Amniotic epithelial cell (primary cell): ENCODE measurements around the gene MPPED2.
A peak's percentile ranks its signal among the peaks of the same experiment; 100 is the strongest.

Experiments
- DNase-seq: peaks from one replicate; pipeline ENCODE4 v3.0.0-alpha.2; 2010; ENCODE audit warnings: low read depth

The MPPED2 gene, protein sequence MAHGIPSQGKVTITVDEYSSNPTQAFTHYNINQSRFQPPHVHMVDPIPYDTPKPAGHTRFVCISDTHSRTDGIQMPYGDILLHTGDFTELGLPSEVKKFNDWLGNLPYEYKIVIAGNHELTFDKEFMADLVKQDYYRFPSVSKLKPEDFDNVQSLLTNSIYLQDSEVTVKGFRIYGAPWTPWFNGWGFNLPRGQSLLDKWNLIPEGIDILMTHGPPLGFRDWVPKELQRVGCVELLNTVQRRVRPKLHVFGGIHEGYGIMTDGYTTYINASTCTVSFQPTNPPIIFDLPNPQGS

DNA sequence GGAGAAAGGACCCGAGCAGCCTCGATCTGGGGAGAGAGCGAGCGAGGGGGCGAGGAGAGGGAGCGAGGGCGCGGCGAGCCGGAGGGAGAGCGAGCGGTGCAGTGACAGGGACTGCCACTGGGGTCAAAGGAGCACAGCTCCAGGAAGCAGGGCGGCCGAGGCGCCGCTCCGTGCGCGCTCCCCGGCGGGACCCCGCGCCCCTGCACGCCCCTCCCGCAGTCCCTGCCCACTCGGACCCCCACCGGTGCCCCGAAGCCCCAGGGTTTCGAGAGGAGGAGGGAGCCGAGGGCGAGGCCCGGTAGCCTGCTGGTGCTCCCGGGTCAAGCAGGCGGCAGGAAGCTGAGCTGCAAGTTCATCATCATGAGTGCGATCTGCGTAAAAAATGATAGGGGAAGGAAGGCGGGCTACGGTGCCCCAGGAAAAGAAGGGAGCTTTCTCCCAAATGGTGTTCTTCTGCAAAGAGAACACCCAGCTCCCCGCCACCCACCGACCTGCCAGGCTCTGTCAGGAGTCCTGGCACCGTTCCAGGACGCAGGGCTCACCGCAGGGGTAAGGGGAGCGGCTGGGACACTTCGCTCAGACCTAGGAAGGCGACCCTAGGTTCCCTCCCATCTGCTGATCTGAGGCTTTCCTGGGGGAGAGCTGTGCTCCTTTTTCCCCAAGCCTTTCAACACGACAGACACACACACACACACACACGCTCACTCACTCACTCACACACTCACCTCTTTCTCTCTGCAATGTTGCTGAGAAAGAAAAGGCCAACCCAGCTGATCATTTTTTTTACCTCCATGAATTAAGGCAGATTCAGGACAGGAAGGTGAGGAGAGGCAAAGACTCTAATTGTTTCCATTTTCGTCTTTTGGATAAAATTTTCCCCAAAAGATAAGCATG is at the start of gene MPPED2:
TSS of gene MPPED2 (minus strand) at position 103 of the 894 bp plus-strand sequence. CDS start 5,980 bp downstream, outside the sequence.
- DNase-seq = peak; percentile 19

DNA sequence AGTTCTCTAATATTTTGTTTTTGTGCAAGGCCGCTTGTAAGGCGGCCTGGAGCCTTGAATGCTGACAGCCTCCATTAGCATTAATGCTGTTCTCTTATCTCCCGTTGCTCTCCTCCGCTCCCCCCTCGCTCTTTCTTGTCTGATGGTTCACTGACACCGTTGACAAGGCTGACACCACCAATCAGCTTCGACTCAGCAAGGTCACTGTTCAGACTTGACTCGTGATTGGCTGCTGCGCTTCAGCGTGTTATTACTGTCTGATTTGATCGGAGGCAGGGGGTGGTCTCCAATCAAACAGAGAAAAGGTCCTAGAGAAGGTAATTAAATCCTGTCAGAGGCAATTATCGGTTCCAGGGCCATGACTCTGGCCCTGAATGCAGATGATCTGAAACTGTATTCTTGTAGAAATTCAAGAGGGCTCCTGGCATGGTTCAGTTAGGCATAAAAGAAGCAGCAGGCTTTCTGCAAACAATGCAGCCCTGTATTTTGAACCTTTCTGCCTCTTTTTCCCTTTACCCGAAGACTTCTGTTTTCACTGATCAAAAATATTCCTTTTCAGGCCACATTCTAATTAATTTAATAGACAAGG is 49.3 kb upstream of the MPPED2 start:
- peak; percentile 27 for DNase-seq

DNA sequence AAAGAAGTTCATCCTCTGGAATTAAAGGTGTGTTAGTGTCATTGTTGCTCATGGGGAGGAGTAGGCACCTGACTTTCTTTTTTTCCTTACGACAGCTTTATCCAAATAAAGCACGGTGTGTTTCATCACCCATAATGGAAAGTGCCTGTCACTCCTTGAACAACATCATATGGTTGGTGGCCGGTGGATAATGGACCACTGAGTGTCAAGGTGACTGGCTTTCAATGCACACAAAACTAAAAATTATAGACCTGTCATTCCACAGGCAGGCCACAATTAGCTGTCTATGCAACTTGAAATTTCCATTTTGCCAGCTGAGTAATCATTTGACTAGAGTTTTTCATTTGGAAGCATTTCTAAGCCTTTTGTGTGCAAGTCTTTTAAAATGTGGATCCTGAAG is 45.0 kb upstream of the MPPED2 start:
- DNase-seq = no peak

DNA sequence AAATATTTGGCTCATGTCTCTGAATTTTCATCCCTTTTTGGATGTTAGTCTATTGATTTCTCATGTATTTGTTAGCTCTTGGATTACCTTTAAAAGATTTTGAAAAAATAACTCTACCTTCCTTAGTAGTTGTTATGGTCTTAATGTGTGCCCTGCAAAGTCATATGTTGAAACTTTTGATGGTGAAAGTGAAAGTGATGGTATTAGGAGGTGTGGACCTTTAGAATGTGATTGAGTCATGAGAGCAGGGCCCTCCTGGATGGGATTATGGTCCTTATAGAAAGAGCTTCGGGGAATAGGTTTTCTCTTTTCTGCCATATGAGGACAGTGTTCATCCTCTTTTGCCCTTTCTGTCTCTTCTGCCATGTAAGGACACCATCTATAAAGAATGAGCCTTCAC is 33.6 kb upstream of the MPPED2 start:
- DNase-seq = no peak

DNA sequence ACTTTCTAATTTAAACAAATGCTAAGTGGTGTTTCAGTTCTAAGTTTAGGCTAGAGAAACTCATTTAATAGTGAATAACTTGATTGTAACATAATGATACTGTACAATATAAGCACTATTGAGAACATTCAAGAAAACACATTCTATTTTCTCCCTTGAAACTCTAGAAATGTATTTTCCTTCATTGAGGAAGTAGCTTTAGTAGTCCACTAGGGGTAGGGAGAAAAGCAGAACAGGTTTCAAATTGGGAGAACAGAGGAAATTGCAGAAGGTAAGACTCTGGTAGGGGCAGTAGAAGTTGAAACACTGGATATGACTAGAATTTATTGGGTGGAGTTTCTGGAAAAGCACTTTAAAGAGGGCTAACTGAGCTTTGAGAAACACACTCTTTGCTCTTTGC is 31.6 kb upstream of the MPPED2 start:
- DNase-seq = no peak

DNA sequence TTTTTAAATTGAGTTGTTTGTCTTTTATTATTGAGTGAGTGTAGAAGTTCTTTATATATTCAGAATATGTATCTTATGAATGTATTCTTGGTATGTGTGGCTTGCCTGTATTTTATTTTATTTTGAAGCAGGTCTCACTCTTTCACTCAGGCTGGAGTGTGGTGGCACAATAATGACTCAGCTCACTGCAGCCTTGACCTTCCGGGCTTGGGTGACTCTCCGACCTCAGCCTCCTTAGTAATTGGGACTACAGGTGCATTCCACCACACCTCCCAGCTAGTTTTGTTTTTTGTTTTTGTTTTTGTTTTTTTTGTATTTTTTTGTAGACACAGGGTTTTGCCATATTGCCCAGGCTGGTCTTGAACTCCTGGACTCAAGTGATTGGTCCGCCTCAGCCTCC is 24.5 kb upstream of the MPPED2 start:
- DNase-seq = no peak

DNA sequence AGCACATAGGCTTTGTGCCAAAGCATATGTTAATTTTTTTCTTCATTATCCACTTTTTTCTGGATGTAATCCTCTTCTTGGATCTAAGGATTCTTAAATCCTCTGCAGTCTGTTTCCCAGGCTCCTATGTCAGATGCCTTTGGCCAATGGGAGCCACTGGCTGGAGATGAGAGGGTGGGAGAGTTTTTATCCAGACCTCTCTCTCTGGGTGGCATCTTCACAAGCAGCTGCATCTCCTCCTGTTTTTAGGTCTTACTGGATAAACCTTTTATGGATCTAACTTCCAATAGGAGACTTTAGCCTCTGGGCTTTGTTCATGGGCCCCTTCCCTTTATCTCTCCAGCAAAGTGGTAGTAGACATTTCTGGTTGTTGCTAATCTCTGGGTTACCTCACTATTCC is 22.4 kb upstream of the MPPED2 start:
- DNase-seq = no peak

DNA sequence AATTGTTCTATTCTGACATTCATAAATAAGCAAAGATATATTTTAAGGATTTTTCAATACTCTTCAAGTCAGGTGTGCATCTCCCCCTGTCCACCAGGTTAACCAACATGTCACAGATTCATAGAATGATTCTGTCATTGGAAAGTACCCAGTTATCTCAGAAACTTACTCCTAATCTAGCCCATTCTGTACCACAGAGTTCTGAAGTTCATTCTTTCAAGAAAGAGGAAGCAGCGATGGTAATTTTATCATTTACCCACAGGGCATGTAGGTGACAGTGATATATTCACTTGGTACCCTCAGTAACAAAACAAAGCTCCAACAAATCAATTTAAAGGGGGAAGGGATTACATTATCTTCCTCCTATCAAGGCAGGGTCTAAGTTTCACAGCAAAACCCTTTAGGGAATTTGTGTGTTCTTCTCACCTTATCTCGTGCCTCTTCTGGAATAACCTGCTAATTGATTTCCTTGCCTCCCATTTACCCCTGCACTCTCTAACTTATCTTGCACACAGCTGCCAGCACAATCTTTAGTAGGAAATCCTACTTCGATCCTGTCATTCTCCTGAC is 19.0 kb upstream of the MPPED2 start:
- DNase-seq = no peak

DNA sequence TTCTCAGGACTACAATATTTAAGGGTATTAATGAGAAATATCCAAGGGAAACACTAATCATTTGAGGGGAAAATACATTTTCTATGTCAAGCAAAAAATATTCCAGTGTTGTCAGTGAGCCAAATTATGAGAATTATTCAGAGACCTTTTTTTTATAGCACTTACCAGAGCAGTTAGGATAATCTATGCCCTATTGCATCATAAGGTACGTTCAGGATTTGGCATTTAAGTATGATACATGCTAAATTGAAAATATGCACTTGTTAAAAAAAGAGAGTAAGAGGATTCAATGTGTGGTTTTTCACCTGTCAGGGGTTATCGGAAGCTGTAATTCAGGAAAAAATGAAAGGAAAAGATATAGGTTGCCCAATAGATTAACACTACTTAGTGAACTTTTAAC is 17.2 kb upstream of the MPPED2 start:
- no peak for DNase-seq

DNA sequence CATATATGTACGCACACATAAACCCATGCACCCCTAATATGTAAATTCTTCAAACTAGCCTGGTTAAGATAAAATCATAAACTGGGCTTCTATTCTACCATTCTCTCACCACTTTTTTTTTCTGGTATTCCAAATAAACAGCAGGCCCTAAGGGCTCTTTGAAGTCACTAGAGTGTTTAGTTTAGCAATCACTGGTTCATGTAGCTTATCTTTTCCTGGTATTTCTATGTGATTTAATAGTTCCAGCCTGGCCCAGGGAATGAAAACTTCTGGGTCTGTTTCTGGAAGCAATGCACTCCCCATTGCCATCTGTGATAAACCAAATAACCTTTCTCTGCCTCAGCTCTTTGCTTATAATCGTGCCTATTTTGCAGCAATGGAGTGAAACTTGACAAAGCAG is 10.7 kb upstream of the MPPED2 start:
- no peak for DNase-seq

DNA sequence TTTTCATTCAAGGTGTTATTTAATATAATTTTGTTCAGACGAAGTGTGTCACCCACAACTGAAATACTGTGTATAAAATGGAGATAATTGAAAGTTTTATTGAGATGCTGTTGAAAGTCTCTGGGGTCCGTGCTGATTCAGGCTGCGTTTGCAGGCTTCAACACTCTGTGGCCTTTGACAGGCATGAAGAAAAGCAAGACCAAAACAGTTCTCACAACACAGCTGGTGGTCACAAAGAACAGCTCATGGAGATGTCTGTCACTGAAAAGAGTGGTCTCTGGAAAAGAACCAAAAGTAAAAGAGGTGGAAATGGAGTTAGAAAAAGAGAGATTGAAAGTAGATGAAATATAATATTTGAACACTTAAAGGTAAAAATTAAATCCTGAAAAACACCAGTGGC is 9.8 kb upstream of the MPPED2 start:
- DNase-seq = no peak

DNA sequence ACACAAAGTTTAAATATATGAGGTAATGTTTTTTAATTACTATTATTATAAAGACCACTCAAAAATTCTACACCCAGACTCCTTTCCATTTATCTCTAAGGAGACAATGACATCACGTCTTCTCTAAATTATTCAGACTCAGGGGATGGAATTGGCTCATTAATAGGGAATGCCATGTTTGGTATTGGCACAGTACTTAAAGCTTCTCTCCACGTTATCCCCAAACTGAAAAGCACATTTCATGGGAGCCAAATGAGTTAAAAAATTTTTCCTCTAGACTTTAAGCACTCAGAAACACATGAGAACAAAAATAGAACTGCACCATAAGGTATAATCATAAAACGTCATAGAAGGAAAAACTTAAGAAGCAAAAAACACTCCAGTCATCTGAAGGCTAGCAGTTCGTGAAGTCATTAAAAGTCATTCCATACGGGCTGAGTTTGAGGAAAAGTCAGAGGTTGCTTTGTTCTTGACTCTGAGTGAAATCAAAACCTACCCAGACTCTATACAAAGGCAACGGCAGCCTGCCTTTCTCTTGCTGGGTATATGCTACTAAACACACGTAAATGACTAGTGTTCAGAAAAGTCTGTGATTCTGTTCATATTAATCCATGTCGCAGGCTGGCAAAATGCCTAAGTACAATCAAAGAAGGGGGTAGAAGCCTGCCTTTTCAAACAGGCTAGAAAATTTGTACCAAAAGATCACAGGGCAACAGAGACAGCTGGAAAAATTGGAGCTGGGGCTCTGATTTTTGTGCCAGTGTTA is 8.7 kb upstream of the MPPED2 start:
- no peak for DNase-seq

DNA sequence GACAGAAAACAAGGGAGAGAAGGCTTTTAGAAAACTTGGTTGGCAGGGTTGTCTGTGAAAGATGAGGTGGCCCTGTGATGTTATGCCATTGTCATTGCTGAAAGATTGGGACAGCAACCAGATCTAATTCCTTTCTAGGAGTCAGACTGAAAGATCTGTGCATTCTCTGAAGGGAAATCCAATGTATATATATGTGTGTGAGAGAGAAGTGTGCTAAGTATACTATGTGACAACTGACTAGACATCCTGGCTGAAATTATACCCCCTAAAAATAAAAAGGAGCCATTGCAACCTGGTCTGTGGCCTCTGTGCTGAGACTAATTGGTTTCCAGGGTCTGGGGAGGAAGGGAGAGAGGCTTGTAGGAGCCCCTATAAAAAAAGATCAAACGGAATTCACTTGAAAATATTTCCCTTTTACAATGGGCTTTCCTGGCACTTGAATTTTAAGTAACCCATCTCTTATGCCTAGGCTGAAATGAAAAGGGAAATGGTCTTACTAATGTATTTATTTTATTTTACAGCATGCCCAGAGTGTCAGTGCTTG is 1.2 kb upstream of the MPPED2 start:
- DNase-seq = no peak

DNA sequence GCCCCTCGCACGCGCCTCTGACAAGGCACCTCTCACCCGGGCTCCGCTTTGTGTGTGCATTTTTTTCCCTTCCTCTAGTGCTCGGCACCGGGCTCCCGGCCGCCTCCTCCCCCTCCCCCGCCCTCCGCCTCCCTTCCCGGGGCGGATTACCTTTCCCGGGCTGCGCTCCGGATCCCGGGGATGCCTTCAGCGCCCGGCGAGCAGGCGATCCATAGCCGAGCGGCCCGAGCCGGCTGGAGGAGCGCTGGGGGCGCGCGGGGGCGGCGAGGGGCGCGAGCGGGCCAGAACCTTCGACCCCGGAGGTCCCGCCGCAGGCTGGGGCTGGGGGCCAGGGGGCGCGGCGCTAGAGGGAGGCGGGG is 282 bp downstream of the MPPED2 start:
- DNase-seq = peak; percentile 7

DNA sequence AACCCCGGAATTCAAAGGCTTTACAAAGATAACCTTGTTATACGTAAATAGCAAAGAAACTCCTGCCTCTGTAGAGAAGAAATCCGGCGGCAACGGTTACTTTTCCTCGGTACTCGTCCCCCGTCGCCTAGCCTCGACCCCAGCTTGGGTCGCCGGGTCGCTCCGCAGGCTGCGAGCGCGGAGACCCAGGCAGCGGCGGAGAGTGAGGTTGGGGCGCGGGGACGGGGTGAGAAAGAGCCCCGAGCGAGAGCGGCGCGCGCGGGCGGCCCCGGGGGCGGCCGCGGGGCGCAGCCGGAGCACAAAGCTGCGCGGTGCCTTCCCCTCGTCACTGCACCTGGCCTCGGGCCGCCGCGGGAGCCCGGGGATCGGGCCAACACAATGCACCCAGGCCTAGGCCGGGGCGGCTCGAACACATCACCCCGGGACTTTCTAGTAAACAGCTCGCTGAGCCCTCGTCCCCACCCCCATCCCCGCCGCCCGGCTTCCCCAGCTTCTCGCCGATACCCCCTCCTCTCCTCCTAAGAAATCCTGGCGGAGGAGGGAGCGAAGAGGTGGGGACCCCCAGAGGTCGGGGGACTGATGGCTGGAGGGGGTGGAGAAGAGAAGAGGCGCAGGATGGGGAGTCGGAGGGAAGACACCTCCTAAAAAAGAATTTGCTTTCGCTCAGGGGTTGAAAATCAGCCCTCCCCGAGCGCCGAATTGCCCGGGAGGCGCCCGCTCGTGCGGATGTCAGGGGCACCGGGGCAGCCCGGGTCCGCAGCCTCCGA is 845 bp downstream of the MPPED2 start:
- DNase-seq = peak; percentile 4

DNA sequence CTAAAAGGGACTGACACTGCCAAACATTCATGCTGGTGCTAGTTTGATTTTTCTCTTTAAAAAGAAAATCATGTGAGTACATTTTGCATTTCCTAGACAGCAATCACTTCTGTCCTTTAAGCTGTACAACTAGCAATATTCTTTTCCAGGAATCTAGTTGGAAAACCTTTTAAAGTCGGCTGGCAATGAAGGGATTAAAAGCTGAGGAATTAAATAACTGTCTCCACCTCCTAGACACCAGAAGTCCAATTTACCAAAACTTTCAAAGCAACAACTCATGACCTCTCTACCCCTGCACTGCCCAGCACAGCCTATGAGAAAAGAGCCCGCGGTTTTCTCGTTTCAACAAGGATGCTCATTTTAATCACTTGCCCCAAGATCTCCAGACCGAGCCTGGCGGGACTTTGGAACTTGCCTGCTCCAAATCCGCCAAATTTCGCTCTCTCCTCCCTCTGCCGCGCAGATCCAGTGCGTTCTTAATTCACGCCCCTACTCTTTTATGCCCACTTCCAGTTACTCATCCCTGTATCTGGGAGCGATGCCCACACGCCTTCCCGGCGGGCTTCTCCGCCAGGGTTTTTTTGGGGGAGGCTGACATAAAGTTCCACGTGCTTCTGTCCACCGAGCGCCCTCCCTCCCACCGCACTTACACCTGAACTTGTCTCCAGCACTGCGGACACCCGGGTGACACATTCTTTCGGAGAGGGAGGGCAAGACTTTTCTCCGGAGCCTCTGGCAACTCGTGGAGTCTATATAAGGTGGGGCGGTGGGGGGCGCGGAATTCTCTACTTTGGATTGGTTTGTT is 2.5 kb downstream of the MPPED2 start:
- no peak for DNase-seq

DNA sequence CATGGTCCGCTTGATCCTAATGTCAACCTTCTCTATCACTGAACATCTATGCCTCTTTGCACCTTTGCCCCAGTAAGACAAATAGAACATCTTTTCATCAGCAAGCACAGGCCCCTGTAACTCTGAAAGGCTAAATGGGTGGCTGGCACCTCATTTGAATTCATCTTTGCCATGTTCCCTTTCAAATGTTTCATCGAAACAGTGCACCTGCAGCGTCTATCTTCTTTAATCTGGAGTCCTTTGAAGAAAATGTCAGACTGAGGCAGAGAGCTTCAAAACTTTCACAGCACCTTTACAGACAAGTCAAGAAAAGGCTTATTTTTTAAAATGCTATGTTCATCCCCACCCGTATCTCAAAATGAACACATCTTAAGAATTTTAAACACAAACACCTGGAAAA is 3.4 kb downstream of the MPPED2 start:
- no peak for DNase-seq

DNA sequence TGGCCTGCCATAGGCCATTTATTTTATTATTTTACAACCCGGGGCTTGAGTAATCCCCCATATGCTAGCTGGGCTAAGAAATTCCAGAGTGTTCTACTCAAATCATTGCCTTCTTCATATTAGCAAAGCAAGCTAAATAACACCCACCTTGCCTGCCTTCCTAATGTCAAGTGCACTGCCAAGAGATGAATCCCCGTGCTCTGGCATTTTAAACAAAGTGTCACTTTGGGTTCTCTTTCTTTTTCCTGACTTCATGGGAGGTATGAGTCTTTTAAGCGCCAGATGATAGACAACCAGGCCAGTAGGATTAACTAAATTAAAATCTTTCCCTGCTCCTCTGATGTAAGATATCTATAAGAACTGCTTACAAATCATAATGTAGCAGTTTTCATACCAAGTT is 4.5 kb downstream of the MPPED2 start:
- no peak for DNase-seq

DNA sequence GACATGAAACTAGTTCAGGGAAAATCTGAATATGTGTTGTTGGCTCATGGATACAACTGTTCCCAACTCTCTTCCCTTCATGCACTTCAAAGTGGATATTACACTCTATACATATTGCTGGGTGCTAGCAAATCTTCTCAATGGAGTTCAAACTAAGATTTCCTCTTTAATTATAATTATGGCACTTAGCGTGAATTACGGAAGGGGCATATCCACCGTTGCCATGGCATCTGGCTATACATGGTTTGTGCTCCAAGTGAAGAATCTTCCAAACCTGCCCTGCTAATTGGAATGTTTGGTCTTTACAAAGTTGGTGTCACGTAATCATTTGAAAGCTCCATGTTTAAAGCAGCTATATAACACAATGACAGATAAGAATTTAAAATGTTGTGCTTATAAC is 5.6 kb downstream of the MPPED2 start:
- DNase-seq = no peak
